Upper lobe of right lung (tissue), 1 donor: ENCODE measurements around the gene MTHFD1L. TPM values are rescaled to one million over a fixed set of nuclear protein-coding genes. Genes with fewer than 3 reads are reported as not detected.

Experiments
- ATAC-seq: fragments of 200-7000 bp; cut with Tn5 transposase; one replicate; pipeline ENCODE4 v1.9.1; 2020; ENCODE audit warnings: mild to moderate bottlenecking, moderate library complexity
- DNase-seq: peaks from one replicate; pipeline ENCODE4 v3.0.0-alpha.2; 2020
- H3K27ac ChIP-seq: fragments of 200-600 bp; one replicate; pipeline ENCODE4 v1.8.0; 2022
- H3K27me3 ChIP-seq: fragments of 200-600 bp; one replicate; pipeline ENCODE4 v1.8.0; 2022; ENCODE audit warnings: mild to moderate bottlenecking
- H3K36me3 ChIP-seq: fragments of 200-600 bp; one replicate; pipeline ENCODE4 v1.8.0; 2022
- H3K4me1 ChIP-seq: fragments of 200-600 bp; one replicate; pipeline ENCODE4 v1.8.0; 2022
- H3K4me3 ChIP-seq: fragments of 200-600 bp; one replicate; pipeline ENCODE4 v1.8.0; 2022; ENCODE audit warnings: mild to moderate bottlenecking
- H3K9me3 ChIP-seq: fragments of 200-600 bp; one replicate; pipeline ENCODE4 v1.8.0; 2022
- intact Hi-C: fragments of 100-400 bp; cut with DNase I; formaldehyde crosslinking; loops from one replicate; pipeline ENCODE4 v1.11.0; 2022
- total RNA-seq: library from RNA; stranded (reverse); fragmentation: NEBNext Ultra II Directional; extraction: Animal tissue kit (Norgen Biotek cat#: 25700); gene quantifications from one replicate; pipeline ENCODE4 v1.2.1, GENCODE V29; 2021
- TF ChIP-seq, protein P1 (sequence below): fragments of 200-600 bp; IDR thresholded peaks from one replicate; pipeline ENCODE4 v1.8.0; 2022; ENCODE audit warnings: antibody characterized with exemption
- donor health status: DM: no; HTN: yes; CAD: no; lungs with severe emphysema.

The MTHFD1L gene
- total RNA-seq, 1 donor from 2014 or later, result 27.9 TPM

GRCh38 chr6:151107897-151108427 lies 242.5 kb downstream of the MTHFD1L start:
- TF ChIP-seq, protein P1, sequence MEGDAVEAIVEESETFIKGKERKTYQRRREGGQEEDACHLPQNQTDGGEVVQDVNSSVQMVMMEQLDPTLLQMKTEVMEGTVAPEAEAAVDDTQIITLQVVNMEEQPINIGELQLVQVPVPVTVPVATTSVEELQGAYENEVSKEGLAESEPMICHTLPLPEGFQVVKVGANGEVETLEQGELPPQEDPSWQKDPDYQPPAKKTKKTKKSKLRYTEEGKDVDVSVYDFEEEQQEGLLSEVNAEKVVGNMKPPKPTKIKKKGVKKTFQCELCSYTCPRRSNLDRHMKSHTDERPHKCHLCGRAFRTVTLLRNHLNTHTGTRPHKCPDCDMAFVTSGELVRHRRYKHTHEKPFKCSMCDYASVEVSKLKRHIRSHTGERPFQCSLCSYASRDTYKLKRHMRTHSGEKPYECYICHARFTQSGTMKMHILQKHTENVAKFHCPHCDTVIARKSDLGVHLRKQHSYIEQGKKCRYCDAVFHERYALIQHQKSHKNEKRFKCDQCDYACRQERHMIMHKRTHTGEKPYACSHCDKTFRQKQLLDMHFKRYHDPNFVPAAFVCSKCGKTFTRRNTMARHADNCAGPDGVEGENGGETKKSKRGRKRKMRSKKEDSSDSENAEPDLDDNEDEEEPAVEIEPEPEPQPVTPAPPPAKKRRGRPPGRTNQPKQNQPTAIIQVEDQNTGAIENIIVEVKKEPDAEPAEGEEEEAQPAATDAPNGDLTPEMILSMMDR, result no peak
- H3K36me3 ChIP-seq, result no peaks in the 10 kb centered on the region
- H3K4me3 ChIP-seq, result no peak overlapping the region
- intact Hi-C loops, result no loop called here
- ATAC-seq (no peak), DNase-seq (no peak)
- no peaks in the 10 kb centered on the region for H3K9me3 ChIP-seq
- no peaks in the 10 kb centered on the region for H3K27me3 ChIP-seq
- H3K27ac ChIP-seq, result no peak overlapping the region
- H3K4me1 ChIP-seq, result no peaks in the 10 kb centered on the region

- H3K27ac ChIP-seq, result no peak overlapping the region
- no peaks in the 10 kb centered on the region for H3K4me1 ChIP-seq
- ATAC-seq, result no peak
- intact Hi-C loops, result no loop called here
- H3K4me3 ChIP-seq, result no peak overlapping the region
- TF ChIP-seq, protein P1, result no peak
- no peaks in the 10 kb centered on the region for H3K36me3 ChIP-seq
- no peak for DNase-seq
- H3K9me3 ChIP-seq, result no peaks in the 10 kb centered on the region
- no peaks in the 10 kb centered on the region for H3K27me3 ChIP-seq
Observed at GRCh38 chr6:151108548-151108947, 243.0 kb downstream of the MTHFD1L start.

DNA sequence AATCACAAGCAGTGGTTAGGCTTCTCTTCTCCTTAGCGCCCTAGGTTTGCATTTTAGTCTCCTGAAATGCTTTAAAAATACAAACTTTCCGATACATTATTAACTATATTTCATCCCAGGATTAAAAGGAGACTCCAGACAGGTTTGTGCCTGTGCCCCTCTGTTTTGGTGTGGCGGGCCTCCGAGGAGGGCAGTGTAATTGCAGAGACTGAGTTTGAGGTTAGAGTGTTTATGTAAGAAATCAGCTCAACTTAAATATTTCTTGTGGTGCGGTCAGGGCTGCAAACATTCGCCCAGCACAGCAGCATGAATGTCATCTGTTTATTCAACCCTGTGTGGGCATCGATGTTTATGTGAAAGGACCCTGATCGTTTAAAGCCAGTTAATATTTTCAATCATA lies 243.9 kb downstream of the MTHFD1L start:
- no peak for ATAC-seq
- no peak overlapping the region for H3K27ac ChIP-seq
- intact Hi-C loops, result no loop called here
- TF ChIP-seq, protein P1, result no peak
- no peaks in the 10 kb centered on the region for H3K36me3 ChIP-seq
- H3K27me3 ChIP-seq, result no peaks in the 10 kb centered on the region
- no peak for DNase-seq
- no peaks in the 10 kb centered on the region for H3K9me3 ChIP-seq
- no peak overlapping the region for H3K4me3 ChIP-seq
- H3K4me1 ChIP-seq, result no peaks in the 10 kb centered on the region

DNA sequence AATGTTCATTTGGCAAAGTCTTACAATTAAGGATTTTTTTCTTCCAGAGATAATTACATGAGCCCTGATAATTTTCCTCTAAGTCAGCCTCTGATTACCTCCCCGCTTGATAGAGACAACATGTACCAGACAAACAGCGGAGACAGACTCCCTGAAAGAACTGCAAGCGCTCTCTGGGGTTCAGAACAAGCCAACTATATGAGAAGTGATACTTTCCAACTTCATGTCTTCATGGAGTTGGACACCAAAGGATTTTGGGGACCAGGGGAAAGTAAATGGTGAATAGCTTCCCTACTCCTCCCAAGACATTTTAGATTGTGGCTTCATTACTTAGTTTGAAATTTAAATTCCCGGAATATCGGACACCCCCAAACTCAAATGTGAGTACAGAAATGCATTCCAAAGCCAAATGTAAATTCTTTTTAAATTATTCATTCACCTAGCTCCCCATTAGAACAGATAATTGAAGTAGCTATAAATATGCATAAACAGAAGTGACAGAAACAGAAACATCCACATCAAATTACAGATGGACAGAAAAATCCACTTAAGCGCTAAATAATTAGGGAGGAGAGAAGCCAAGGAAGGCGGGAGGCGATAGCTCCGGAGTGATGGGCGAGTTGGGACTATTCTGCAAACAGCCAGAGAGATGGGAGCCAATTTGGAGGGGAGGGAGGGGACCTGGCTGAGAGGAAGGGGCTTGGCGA lies 244.5 kb downstream of the MTHFD1L start:
- Histone ChIP-seq H3K27me3 (no peaks in the 10 kb centered on the region), H3K27ac (no peak overlapping the region), H3K4me1 (no peaks in the 10 kb centered on the region), H3K9me3 (no peaks in the 10 kb centered on the region), H3K4me3 (no peak overlapping the region), H3K36me3 (no peaks in the 10 kb centered on the region)
- no peak for DNase-seq
- intact Hi-C loops, result no loop called here
- ATAC-seq, result no peak
- TF ChIP-seq, protein P1, result no peak

DNA sequence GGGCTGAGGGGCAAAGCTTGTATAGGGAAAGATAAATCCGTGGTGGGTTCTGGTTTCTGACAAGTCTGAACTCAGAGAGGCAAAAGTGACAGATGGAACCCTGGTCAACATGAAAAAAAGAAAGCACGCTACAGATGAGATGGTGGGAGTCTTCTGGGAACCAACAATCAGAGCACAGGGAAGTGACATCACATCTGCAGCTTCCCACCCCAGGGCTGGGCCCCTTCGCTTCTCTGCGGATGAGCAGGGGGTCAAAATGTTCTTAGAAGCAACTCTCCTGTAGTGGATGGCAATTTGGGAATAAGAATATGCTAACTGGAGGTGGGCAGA lies 245.0 kb downstream of the MTHFD1L start:
- Histone ChIP-seq H3K4me3 (no peak overlapping the region), H3K27ac (no peak overlapping the region), H3K9me3 (no peaks in the 10 kb centered on the region), H3K27me3 (no peaks in the 10 kb centered on the region), H3K4me1 (no peaks in the 10 kb centered on the region), H3K36me3 (no peaks in the 10 kb centered on the region)
- intact Hi-C loops, result no loop called here
- TF ChIP-seq, protein P1, result no peak
- ATAC-seq (no peak), DNase-seq (no peak)
